Ectodermal cell (in vitro differentiated cells): ENCODE data around the gene LGALS7B.
A peak's percentile ranks its signal among the peaks of the same experiment; 100 is the strongest.

ENCODE experiments used
- H3K27ac ChIP-seq: 2 replicates; pipeline ENCODE4 v1.7.0; 2013; ENCODE audit warnings: mild to moderate bottlenecking, low read depth, low read length; ENCODE audit not compliant: insufficient read depth, poor library complexity, severe bottlenecking
- H3K27me3 ChIP-seq: 2 replicates; pipeline ENCODE4 v1.7.0; 2013; ENCODE audit warnings: mild to moderate bottlenecking, low read length; ENCODE audit not compliant: insufficient read depth, control insufficient read depth, poor library complexity, severe bottlenecking
- H3K36me3 ChIP-seq: one replicate; pipeline ENCODE4 v1.7.0; 2013; ENCODE audit warnings: low read length; ENCODE audit not compliant: control insufficient read depth, insufficient read depth
- H3K4me1 ChIP-seq: one replicate; pipeline ENCODE4 v1.7.0; 2013; ENCODE audit warnings: low read length; ENCODE audit not compliant: control insufficient read depth, insufficient read depth
- H3K4me3 ChIP-seq: 2 replicates; pipeline ENCODE4 v1.7.0; 2013; ENCODE audit warnings: low read depth, low read length, control low read depth; ENCODE audit not compliant: insufficient read depth
- H3K9me3 ChIP-seq: 2 replicates; pipeline ENCODE4 v1.7.0; 2013; ENCODE audit warnings: mild to moderate bottlenecking, low read length, moderate library complexity; ENCODE audit not compliant: control insufficient read depth
- WGBS, 2 experiments: methylation state at CpG; one replicate each; pipeline ENCODE4 v1.1.7; 2013; ENCODE audit warnings: missing lambda C conversion rate in 2 of 2; 5-methylcytosine and 5-hydroxymethylcytosine counted together

LGALS7B gene

DNA sequence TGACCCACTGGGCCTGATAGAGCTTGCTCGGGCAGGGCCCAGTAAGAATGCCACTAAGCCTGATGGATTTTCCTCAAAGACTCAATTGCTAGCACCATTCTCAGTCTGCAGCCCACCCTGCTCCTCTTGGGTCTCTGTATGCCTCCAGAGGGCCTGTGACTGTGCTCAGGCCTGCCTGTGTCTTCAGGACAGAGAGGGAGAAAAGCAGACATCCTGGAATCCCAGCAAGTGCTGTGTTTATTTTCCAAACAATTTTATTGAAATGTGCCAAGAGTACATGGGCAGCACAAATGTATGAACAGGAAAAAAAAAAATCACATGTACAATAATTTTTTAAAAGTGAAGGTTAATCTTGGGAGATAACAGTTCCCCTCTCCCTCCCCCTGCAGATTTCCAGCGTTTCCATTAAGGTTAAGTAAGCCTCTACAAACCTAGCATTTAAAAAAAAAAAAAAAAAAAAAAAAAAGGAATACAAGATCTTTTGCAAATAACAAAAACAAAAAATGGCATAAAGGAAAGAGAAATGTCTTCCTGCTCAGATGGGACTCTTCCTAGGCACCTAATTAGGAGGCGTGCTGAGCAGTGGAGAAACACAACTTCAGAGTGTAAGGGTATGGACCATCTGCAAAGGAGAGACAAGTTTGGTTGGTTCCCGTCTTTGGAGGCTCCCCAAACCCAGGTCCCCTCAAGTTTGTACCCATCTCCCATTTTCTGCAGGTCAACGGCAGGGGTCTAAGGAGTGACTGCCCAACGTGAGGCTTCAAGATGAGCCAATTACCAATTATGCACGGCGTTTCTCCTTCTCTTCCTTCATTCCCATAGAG, 47.4 kb downstream of the LGALS7B start:
- peak overlapping the region; percentile 16 for H3K27ac ChIP-seq
- H3K9me3 ChIP-seq = no peaks in the 10 kb centered on the region
- 95 to 97% methylated on average over 7 to 8 of the region's 8 CpGs for WGBS, 2 experiments
- H3K4me1 ChIP-seq = no peaks in the 10 kb centered on the region
- no peaks in the 10 kb centered on the region for H3K27me3 ChIP-seq
- peaks cover 51% of the 10 kb centered on the region for H3K36me3 ChIP-seq
- no peak overlapping the region for H3K4me3 ChIP-seq

DNA sequence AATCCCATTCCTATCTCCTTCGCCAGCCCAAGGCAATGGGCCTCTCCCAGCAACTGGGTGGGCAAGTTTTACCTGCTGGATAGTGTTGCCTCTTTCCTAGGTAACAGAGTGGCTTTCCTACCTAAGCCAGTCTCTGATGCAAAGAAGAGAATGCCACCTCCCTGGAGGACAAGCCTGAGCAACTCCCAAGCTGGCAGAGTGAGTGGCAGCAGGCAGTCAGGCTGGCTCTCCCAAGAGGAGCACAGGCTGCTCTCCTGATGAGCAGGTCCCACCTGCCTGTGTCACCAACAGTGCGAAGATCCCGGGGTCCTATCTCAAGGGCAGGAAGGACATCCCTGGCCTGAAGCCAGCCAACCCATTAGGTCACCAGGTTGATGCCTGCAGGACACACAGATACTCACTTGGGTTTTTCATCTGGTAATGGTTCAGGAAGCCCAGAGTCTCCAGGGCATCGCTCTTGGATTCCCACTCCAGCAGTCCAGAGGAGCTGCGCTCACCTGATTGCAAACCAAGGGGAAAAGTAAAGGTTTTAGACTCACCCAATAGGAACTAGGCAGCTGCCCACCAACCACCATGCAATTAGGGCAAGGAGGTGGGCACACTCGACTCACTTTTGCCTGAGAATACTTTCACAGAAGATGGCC, 48.1 kb downstream of the LGALS7B start:
- WGBS, 2 experiments = 96% methylated on average over 6 of the region's 6 CpGs
- Histone ChIP-seq H3K36me3 (peaks cover 59% of the 10 kb centered on the region), H3K27ac (no peak overlapping the region)

GRCh38 chr19:38837656-38838121, 48.7 kb downstream of the LGALS7B start:
- no peak overlapping the region for H3K27ac ChIP-seq
- peaks cover 64% of the 10 kb centered on the region for H3K36me3 ChIP-seq
- H3K4me1 ChIP-seq = no peaks in the 10 kb centered on the region
- H3K4me3 ChIP-seq = no peak overlapping the region
- 96 to 97% methylated on average over 7 of the region's 7 CpGs for WGBS, 2 experiments
- no peaks in the 10 kb centered on the region for H3K27me3 ChIP-seq
- H3K9me3 ChIP-seq = no peaks in the 10 kb centered on the region

More for the DNA sequence above, 48.1 kb downstream of the LGALS7B start:
- Histone ChIP-seq H3K4me1 (no peaks in the 10 kb centered on the region), H3K9me3 (no peaks in the 10 kb centered on the region), H3K27me3 (no peaks in the 10 kb centered on the region), H3K4me3 (no peak overlapping the region)

- H3K27me3 ChIP-seq = no peaks in the 10 kb centered on the region
- WGBS, 2 experiments = 93 to 95% methylated on average over 19 of the region's 19 CpGs
- H3K36me3 ChIP-seq = peaks cover 71% of the 10 kb centered on the region
- H3K4me1 ChIP-seq = no peaks in the 10 kb centered on the region
- H3K27ac ChIP-seq = no peak overlapping the region
- no peak overlapping the region for H3K4me3 ChIP-seq
- no peaks in the 10 kb centered on the region for H3K9me3 ChIP-seq
These were observed 49.4 kb downstream of the LGALS7B start for GRCh38 chr19:38838208-38838985.

DNA sequence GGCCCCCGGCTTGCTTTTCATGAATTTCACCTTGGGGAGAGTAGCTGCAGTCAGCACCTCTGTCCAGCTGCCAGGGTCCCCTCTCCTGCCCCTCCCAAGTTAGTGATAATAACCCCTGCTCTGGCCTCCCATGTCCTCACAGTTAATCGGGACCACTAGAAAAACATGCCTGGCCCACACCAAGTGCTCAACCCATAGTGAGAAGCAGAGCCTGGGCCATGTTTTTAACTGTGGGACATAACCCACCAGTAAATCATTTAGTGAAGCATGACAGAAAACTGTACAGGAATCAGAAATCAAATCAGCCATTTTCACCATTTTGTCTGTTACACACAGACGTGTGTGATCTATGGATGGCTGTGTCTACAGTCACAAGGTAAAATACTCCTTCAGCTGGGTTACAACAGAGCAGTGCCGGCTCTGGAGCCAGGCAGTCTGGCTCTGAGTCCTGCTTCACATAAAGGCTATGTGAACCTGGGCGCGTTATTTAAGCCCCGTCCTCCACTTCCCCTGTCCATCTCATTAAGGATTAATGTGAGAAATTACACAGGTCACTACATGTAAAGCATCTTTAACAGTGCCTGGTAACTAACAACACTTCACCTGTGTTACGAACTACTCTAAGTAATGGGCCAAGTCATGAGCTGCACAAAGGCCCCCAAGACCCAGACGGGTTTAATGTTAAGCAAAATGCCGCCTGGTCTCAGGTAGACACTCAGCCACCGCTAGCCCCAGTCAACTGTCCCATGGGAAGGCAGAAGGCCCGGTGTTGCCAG, 50.2 kb downstream of the LGALS7B start:
- Histone ChIP-seq H3K9me3 (no peaks in the 10 kb centered on the region), H3K27me3 (no peaks in the 10 kb centered on the region), H3K4me1 (no peaks in the 10 kb centered on the region), H3K4me3 (no peak overlapping the region), H3K27ac (peak overlapping the region; percentile 50), H3K36me3 (peaks cover 79% of the 10 kb centered on the region)
- WGBS, 2 experiments = 95% methylated on average over 12 of the region's 12 CpGs

- Histone ChIP-seq H3K27ac (no peak overlapping the region), H3K27me3 (no peaks in the 10 kb centered on the region), H3K9me3 (no peaks in the 10 kb centered on the region), H3K36me3 (peaks cover 88% of the 10 kb centered on the region), H3K4me1 (no peaks in the 10 kb centered on the region), H3K4me3 (no peak overlapping the region)
- 94% methylated on average over 28 of the region's 28 CpGs for WGBS, 2 experiments
These were observed 51.0 kb downstream of the LGALS7B start for GRCh38 chr19:38839816-38840582.

GRCh38 chr19:38840583-38840968, 51.6 kb downstream of the LGALS7B start:
- Histone ChIP-seq H3K27ac (no peak overlapping the region), H3K36me3 (peaks cover 93% of the 10 kb centered on the region), H3K4me1 (no peaks in the 10 kb centered on the region), H3K27me3 (no peaks in the 10 kb centered on the region), H3K9me3 (no peaks in the 10 kb centered on the region), H3K4me3 (no peak overlapping the region)
- WGBS, 2 experiments = 93 to 98% methylated on average over 5 of the region's 5 CpGs
